Activated CD4-positive, alpha-beta memory T cell treated with anti-CD3 and anti-CD28 coated beads for 36 hours (primary cell): Measurements from ENCODE around the gene IL27RA. TPM values are rescaled to one million over a fixed set of nuclear protein-coding genes. Genes with fewer than 3 reads are reported as not detected.

Experiments
- CTCF ChIA-PET: fragments of 350-600 bp; sonication (Branson Sonifier 250); formaldehyde crosslinking; loops from one replicate; lab custom pipeline; 2021; ENCODE audit warnings: antibody characterized with exemption, inconsistent platforms; lab: Charles Lee
- POLR2A ChIA-PET: fragments of 350-600 bp; sonication (Branson Sonifier 250); formaldehyde crosslinking; loops from one replicate; lab custom pipeline; 2021; ENCODE audit warnings: antibody characterized with exemption; lab: Charles Lee
- DNase-seq: peaks from one replicate; pipeline ENCODE4 v3.0.0-alpha.2; 2020
- H3K27ac Mint-ChIP-seq: one replicate; pipeline ENCODE4 v1.8.0; 2021; ENCODE audit warnings: mixed read lengths
- H3K27me3 Mint-ChIP-seq: one replicate; pipeline ENCODE4 v1.8.0; 2021; ENCODE audit warnings: mixed read lengths
- H3K36me3 Mint-ChIP-seq: one replicate; pipeline ENCODE4 v1.8.0; 2021; ENCODE audit warnings: mixed read lengths
- H3K4me1 Mint-ChIP-seq: one replicate; pipeline ENCODE4 v1.8.0; 2021; ENCODE audit warnings: low read depth, mixed read lengths
- H3K4me3 Mint-ChIP-seq: one replicate; pipeline ENCODE4 v1.8.0; 2021; ENCODE audit warnings: mild to moderate bottlenecking, mixed read lengths
- H3K9me3 Mint-ChIP-seq: one replicate; pipeline ENCODE4 v1.8.0; 2021; ENCODE audit warnings: mixed read lengths
- intact Hi-C: fragments of 100-400 bp; cut with micrococcal nuclease; formaldehyde crosslinking; loops from one replicate; pipeline ENCODE4 v1.15.1; 2023
- total RNA-seq, 2 experiments: library from RNA; stranded (reverse); gene quantifications; one replicate each; pipeline ENCODE4 v1.2.3, GENCODE V29; 2021

The IL27RA gene
- total RNA-seq, 2 experiments from 2014 or later = 61.9 to 62.0 TPM

- H3K9me3 Mint-ChIP-seq = peaks cover 16% of the 10 kb centered on the region
- intact Hi-C loops = loop anchor here (1.0 kb wide), 3 partner anchors 9 to 46 kb away; partner anchors contain the start of genes ASF1B and PRKACA
- POLR2A ChIA-PET = interaction anchor here (1.5 to 1.8 kb wide), 2 partner anchors 10 to 46 kb away, joined by 5 read pairs; partner anchors contain the start of gene ASF1B
Measured at GRCh38 chr19:14090509-14091080, 59.0 kb downstream of the IL27RA start, which contains the start of gene SAMD1. Gene SAMD1, minus strand, starts transcription at chr19:14090751.

GRCh38 chr19:14091081-14091812, 59.7 kb downstream of the IL27RA start:
- ChIA-PET CTCF (interaction anchor here (0.6 to 1.6 kb wide), 5 partner anchors 18 to 341 kb away, joined by 3 to 5 read pairs (median 3); partner anchors contain the start of genes MISP3 and PKN1), POLR2A (interaction anchor here (1.5 to 1.8 kb wide), 2 partner anchors 10 to 45 kb away, joined by 5 read pairs; partner anchors contain the start of gene ASF1B)
- intact Hi-C loops = loop anchor here (1.0 kb wide), 2 partner anchors 26 to 45 kb away; partner anchors contain the start of genes ASF1B and PRKACA
- peaks cover 16% of the 10 kb centered on the region for H3K9me3 Mint-ChIP-seq
- peak overlapping the region; percentile 89 for H3K4me3 Mint-ChIP-seq
- peaks cover 22% of the 10 kb centered on the region for H3K4me1 Mint-ChIP-seq
- H3K36me3 Mint-ChIP-seq = peaks cover 30% of the 10 kb centered on the region
- no peaks in the 10 kb centered on the region for H3K27me3 Mint-ChIP-seq
- DNase-seq = peak; percentile 83
- H3K27ac Mint-ChIP-seq = peak overlapping the region; percentile 95

More at GRCh38 chr19:14090509-14091080, 59.0 kb downstream of the IL27RA start, which contains the start of gene SAMD1:
- Mint-ChIP-seq H3K36me3 (peaks cover 30% of the 10 kb centered on the region), H3K27me3 (no peaks in the 10 kb centered on the region), H3K27ac (peak within 1 kb of the TSS; percentile 95), H3K4me1 (peaks cover 22% of the 10 kb centered on the region), H3K4me3 (peak within 1 kb of the TSS; percentile 89)
- CTCF ChIA-PET = interaction anchor here (1.0 to 1.6 kb wide), 5 partner anchors 9 to 209 kb away, joined by 3 to 4 read pairs (median 4); partner anchors contain the start of genes ASF1B and MISP3
- peak; percentile 88 for DNase-seq

- no peaks in the 10 kb centered on the region for H3K27me3 Mint-ChIP-seq
- H3K4me3 Mint-ChIP-seq = peak overlapping the region; percentile 89
- ChIA-PET CTCF (interaction anchor here (0.6 to 1.6 kb wide), 6 partner anchors 19 to 341 kb away, joined by 3 to 5 read pairs (median 3); partner anchors contain the start of genes MISP3 and PKN1), POLR2A (interaction anchor here (1.5 to 1.8 kb wide), 2 partner anchors 11 to 45 kb away, joined by 5 read pairs; partner anchors contain the start of gene ASF1B)
- peak; percentile 68 for DNase-seq
- H3K9me3 Mint-ChIP-seq = peaks cover 16% of the 10 kb centered on the region
- H3K36me3 Mint-ChIP-seq = peaks cover 34% of the 10 kb centered on the region
- H3K4me1 Mint-ChIP-seq = peaks cover 22% of the 10 kb centered on the region
- peak overlapping the region; percentile 95 for H3K27ac Mint-ChIP-seq
- intact Hi-C loops = loop anchor here (1.0 kb wide), 2 partner anchors 25 to 44 kb away; partner anchors contain the start of genes ASF1B and PRKACA
Measured at GRCh38 chr19:14091813-14092462, 60.4 kb downstream of the IL27RA start.

GRCh38 chr19:14093117-14093823, 61.7 kb downstream of the IL27RA start:
- Mint-ChIP-seq H3K27me3 (no peaks in the 10 kb centered on the region), H3K27ac (no peak overlapping the region), H3K4me1 (peaks cover 18% of the 10 kb centered on the region), H3K9me3 (peaks cover 16% of the 10 kb centered on the region), H3K4me3 (peak overlapping the region; percentile 41), H3K36me3 (peaks cover 35% of the 10 kb centered on the region)
- ChIA-PET POLR2A (interaction anchor here (0.7 to 1.1 kb wide), 2 partner anchors 12 to 1009 kb away, joined by 3 read pairs; no protein-coding TSS in a partner anchor), CTCF (no interaction called here)
- DNase-seq = no peak
- intact Hi-C loops = no loop called here

GRCh38 chr19:14094854-14095253, 63.3 kb downstream of the IL27RA start:
- Mint-ChIP-seq H3K36me3 (peaks cover 24% of the 10 kb centered on the region), H3K9me3 (peaks cover 16% of the 10 kb centered on the region), H3K27ac (no peak overlapping the region), H3K27me3 (no peaks in the 10 kb centered on the region), H3K4me3 (no peak overlapping the region), H3K4me1 (peaks cover 12% of the 10 kb centered on the region)
- ChIA-PET CTCF (interaction anchor here (0.7 to 1.1 kb wide), 2 partner anchors 19 to 42 kb away, joined by 3 read pairs; partner anchors contain the start of gene ASF1B), POLR2A (no interaction called here)
- intact Hi-C loops = no loop called here
- DNase-seq = no peak

GRCh38 chr19:14096272-14096992, 64.9 kb downstream of the IL27RA start:
- intact Hi-C loops = no loop called here
- Mint-ChIP-seq H3K4me3 (no peak overlapping the region), H3K9me3 (peaks cover 16% of the 10 kb centered on the region), H3K27me3 (no peaks in the 10 kb centered on the region), H3K36me3 (peaks cover 28% of the 10 kb centered on the region), H3K4me1 (peaks cover 12% of the 10 kb centered on the region), H3K27ac (no peak overlapping the region)
- ChIA-PET CTCF (interaction anchor here (1.8 kb wide), 1 partner anchor 40 kb away, joined by 6 read pairs; the partner anchor contains the start of gene ASF1B), POLR2A (no interaction called here)
- DNase-seq = no peak

- DNase-seq = no peak
- Mint-ChIP-seq H3K9me3 (peaks cover 11% of the 10 kb centered on the region), H3K27me3 (no peaks in the 10 kb centered on the region), H3K4me3 (no peak overlapping the region), H3K4me1 (peaks cover 4% of the 10 kb centered on the region), H3K36me3 (peaks cover 23% of the 10 kb centered on the region), H3K27ac (no peak overlapping the region)
- intact Hi-C loops = no loop called here
- CTCF ChIA-PET = no interaction called here
- POLR2A ChIA-PET = no interaction called here
Measured at GRCh38 chr19:14097532-14098151, 66.1 kb downstream of the IL27RA start.

- Mint-ChIP-seq H3K36me3 (peaks cover 17% of the 10 kb centered on the region), H3K27me3 (no peaks in the 10 kb centered on the region), H3K4me1 (no peaks in the 10 kb centered on the region), H3K27ac (no peak overlapping the region), H3K4me3 (no peak overlapping the region), H3K9me3 (no peaks in the 10 kb centered on the region)
- intact Hi-C loops = no loop called here
- ChIA-PET CTCF (interaction anchor here (0.9 kb wide), 1 partner anchor 13 kb away, joined by 3 read pairs; no protein-coding TSS in a partner anchor), POLR2A (no interaction called here)
- DNase-seq = no peak
Measured at GRCh38 chr19:14101003-14101545, 69.5 kb downstream of the IL27RA start.

GRCh38 chr19:14102102-14102696, 70.6 kb downstream of the IL27RA start:
- Mint-ChIP-seq H3K27me3 (no peaks in the 10 kb centered on the region), H3K36me3 (peaks cover 12% of the 10 kb centered on the region), H3K4me1 (no peaks in the 10 kb centered on the region), H3K4me3 (no peak overlapping the region), H3K27ac (no peak overlapping the region), H3K9me3 (no peaks in the 10 kb centered on the region)
- DNase-seq = no peak
- ChIA-PET CTCF (no interaction called here), POLR2A (no interaction called here)
- intact Hi-C loops = no loop called here

GRCh38 chr19:14102756-14103155, 71.2 kb downstream of the IL27RA start:
- intact Hi-C loops = no loop called here
- H3K36me3 Mint-ChIP-seq = peaks cover 10% of the 10 kb centered on the region
- H3K4me1 Mint-ChIP-seq = no peaks in the 10 kb centered on the region
- POLR2A ChIA-PET = no interaction called here
- no peaks in the 10 kb centered on the region for H3K9me3 Mint-ChIP-seq
- no peak overlapping the region for H3K27ac Mint-ChIP-seq
- no peak overlapping the region for H3K4me3 Mint-ChIP-seq
- no peak for DNase-seq
- CTCF ChIA-PET = interaction anchor here (1.0 kb wide), 1 partner anchor 13 kb away, joined by 5 read pairs; no protein-coding TSS in a partner anchor
- H3K27me3 Mint-ChIP-seq = no peaks in the 10 kb centered on the region
